Testis (tissue), 3 donors: ENCODE results near the gene ZNF296. TPM values are rescaled to one million over a fixed set of nuclear protein-coding genes. Genes with fewer than 3 reads are reported as not detected.

Experiments
- DNase-seq: peaks from one replicate; pipeline ENCODE4 v3.0.0-alpha.2; 2019
- H3K27ac ChIP-seq, 2 donors: fragments of 200-600 bp; sonication (generic); one replicate each; pipeline ENCODE4 v1.5.1; 2019
- H3K27me3 ChIP-seq: fragments of 200-600 bp; sonication (generic); one replicate; pipeline ENCODE4 v1.5.1; 2019
- H3K36me3 ChIP-seq: fragments of 200-600 bp; sonication (generic); one replicate; pipeline ENCODE4 v1.5.1; 2017; ENCODE audit warnings: low read depth; ENCODE audit errors: missing control alignments
- H3K4me1 ChIP-seq: fragments of 200-600 bp; sonication (generic); one replicate; pipeline ENCODE4 v1.5.1; 2019
- H3K4me3 ChIP-seq, 2 donors: fragments of 200-600 bp; sonication (generic); one replicate each; pipeline ENCODE4 v1.5.1; 2017 to 2019
- H3K9me3 ChIP-seq: fragments of 200-600 bp; sonication (generic); one replicate; pipeline ENCODE4 v1.5.1; 2017
- CTCF ChIP-seq, 3 experiments: fragments of 450-650 bp in 2 of 3; fragments of 200-600 bp in 1 of 3; sonication (generic) in 1 of 3; IDR thresholded peaks; one replicate each; pipeline ENCODE4 v1.5.1; 2016 to 2019; ENCODE audit warnings: antibody characterized with exemption in 3 of 3, mild to moderate bottlenecking in 2 of 3, moderate library complexity in 1 of 3
- POLR2A ChIP-seq: fragments of 450-650 bp; IDR thresholded peaks from one replicate; pipeline ENCODE4 v1.6.1; 2017; ENCODE audit warnings: antibody characterized with exemption, mild to moderate bottlenecking, moderate library complexity
- WGBS, 2 donors: methylation state at CpG; one replicate each; pipeline ENCODE4 v1.1.5; 2018; 5-methylcytosine and 5-hydroxymethylcytosine counted together
- intact Hi-C: fragments of 100-400 bp; cut with DNase I; formaldehyde crosslinking; loops from one replicate; pipeline ENCODE4 v1.15.1; 2023; ENCODE audit warnings: low total_unique reads
- polyA plus RNA-seq: library from polyadenylated mRNA; stranded (reverse); fragments of 350-450 nt; fragmentation: Illumina TruSeq; extraction: RNeasy Lipid Tissue Mini Kit (QIAGEN cat#74804); gene quantifications from one replicate; pipeline ENCODE4 v1.2.3, GENCODE V29; 2014; ENCODE audit warnings: low read depth, low replicate concordance; ENCODE audit not compliant: insufficient read depth
- total RNA-seq, 2 donors: library from RNA; depleted of rRNA; stranded (reverse); fragments of >200 nt; gene quantifications; one replicate each; pipeline ENCODE4 v1.2.3, GENCODE V29; 2016

ZNF296 gene
- total and polyA plus RNA-seq, 3 donors from 2014 or later, result 3.0 to 6.7 (median 5.8) TPM

DNA sequence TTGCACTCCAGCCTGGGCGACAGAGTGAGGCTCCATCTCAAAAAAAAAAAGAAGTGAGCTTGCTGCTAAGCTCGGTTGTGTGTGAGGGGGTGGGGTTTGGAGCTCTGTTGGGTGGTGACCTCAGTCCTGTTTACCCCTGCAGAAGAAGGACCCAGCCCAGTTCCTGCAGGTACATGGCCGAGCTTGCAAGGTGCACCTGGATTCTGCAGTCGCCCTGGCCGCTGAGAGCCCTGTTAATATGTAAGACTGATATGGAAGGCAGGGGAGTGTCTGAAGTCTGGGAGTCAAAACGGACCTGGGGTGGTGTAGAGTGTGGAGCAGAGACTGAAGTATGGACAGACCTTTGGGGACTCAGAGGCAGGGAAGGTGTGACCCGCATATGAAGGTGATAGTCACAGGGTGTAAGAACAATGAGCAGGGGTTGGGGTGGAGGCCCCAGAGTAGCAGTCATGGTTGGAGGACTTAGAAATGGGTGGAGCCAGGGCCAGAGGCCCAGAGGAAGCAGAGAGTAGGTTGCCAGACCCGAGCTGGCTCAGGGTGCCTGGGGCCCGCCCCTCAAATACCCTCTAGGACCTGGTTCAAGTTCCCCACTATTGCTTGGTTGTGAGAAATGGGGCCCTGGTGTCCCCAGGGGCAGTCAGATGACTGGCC, 24.2 kb downstream of the ZNF296 start:
- TF ChIP-seq POLR2A (no peak), CTCF (IDR thresholded peaks at IDR 0.05) (no peak)
- no peak overlapping the region for H3K4me3 ChIP-seq
- H3K4me1 ChIP-seq, result peaks cover 7% of the 10 kb centered on the region
- no peaks in the 10 kb centered on the region for H3K27me3 ChIP-seq
- WGBS, 2 donors, result 69 to 75% methylated on average over 9 of the region's 9 CpGs
- H3K36me3 ChIP-seq, result no peaks in the 10 kb centered on the region
- H3K9me3 ChIP-seq, result no peaks in the 10 kb centered on the region
- H3K27ac ChIP-seq, result no peak overlapping the region
- intact Hi-C loops, result no loop called here
- no peak for DNase-seq

DNA sequence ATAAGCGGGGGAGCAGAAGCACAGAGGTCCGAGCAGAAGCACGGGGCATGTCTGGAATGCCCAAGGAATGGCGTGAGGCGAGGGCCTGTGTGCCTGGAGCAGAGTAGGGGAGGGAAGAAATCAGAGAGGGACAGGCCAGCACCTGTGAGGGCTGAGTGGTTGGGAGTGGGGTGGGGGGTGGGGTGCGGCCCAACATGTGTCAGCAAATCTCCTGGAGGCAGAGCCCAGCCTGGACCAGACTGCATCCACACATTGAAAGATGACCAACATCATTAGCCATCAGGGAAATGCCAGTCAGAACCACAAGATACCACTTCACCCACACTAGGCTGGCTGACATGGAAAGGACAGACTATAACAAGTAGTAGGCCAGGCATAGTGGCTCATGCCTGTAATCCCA, 26.2 kb downstream of the ZNF296 start:
- Histone ChIP-seq H3K27me3 (no peaks in the 10 kb centered on the region), H3K36me3 (no peaks in the 10 kb centered on the region), H3K4me1 (peaks cover 7% of the 10 kb centered on the region), H3K27ac (no peak overlapping the region), H3K9me3 (no peaks in the 10 kb centered on the region), H3K4me3 (no peak overlapping the region)
- intact Hi-C loops, result no loop called here
- 87 to 92% methylated on average over 6 of the region's 6 CpGs for WGBS, 2 donors
- TF ChIP-seq POLR2A (no peak), CTCF (IDR thresholded peaks at IDR 0.05) (no peak)
- no peak for DNase-seq

DNA sequence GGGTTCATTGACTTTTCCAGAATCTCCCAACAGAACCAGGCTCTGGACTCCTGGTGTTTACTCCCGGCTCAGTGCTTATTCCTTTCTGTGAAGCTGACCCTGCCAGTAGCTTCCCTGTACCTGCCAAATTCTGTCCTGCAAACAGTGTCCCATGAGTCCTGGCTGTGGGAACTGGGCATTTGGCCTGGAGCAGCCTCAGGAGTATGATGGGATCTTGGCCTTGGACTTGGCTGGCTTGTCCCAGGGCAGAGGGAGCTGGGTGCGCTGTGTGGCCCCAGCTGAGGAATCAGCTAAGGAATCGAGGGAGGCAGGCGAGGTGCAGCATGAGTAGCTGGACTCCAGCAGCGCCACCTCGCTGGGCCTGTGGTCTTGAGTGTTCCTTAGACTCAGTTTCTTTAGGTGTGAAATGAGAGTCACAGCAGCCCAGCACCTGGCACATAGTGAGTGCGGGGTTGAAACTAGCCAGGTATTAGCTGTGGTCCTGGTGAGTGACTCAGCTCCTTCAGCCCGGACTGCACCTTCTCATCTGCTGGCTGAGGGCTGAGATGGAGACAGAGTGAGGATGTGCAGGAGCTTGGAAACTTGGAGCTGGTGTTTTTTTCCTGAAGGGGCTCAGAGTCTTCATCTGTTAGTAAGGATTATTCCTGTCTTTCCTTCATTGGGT, 27.1 kb downstream of the ZNF296 start:
- no peaks in the 10 kb centered on the region for H3K9me3 ChIP-seq
- no peak for DNase-seq
- H3K4me1 ChIP-seq, result peaks cover 7% of the 10 kb centered on the region
- no peak overlapping the region for H3K27ac ChIP-seq
- intact Hi-C loops, result no loop called here
- H3K4me3 ChIP-seq, result no peak overlapping the region
- no peak for TF ChIP-seq CTCF (IDR thresholded peaks at IDR 0.05)
- TF ChIP-seq POLR2A, result no peak
- 64% methylated on average over 4 to 8 of the region's 8 CpGs for WGBS, 2 donors
- H3K36me3 ChIP-seq, result no peaks in the 10 kb centered on the region
- H3K27me3 ChIP-seq, result no peaks in the 10 kb centered on the region

GRCh38 chr19:45047188-45047797, 29.0 kb downstream of the ZNF296 start:
- H3K9me3 ChIP-seq, result no peaks in the 10 kb centered on the region
- no peak for DNase-seq
- TF ChIP-seq POLR2A (no peak), CTCF (IDR thresholded peaks at IDR 0.05) (no peak)
- no peaks in the 10 kb centered on the region for H3K27me3 ChIP-seq
- H3K4me3 ChIP-seq, result no peak overlapping the region
- peaks cover 7% of the 10 kb centered on the region for H3K4me1 ChIP-seq
- H3K27ac ChIP-seq, result no peak overlapping the region
- H3K36me3 ChIP-seq, result no peaks in the 10 kb centered on the region
- intact Hi-C loops, result no loop called here
- WGBS, 2 donors, result 70 to 74% methylated on average over 7 of the region's 7 CpGs
